Measurements from ENCODE around the gene TMED4.
"Not testable (repeated sequence)": the region's sequence is repeated elsewhere in the genome, so short reads cannot be mapped to it uniquely, and the experiment has no call there.

TMED4 gene

GRCh38 chr7:44607141-44608068, 25.4 kb upstream of the TMED4 start:
- DNase-seq, result peak; percentile 36

DNA sequence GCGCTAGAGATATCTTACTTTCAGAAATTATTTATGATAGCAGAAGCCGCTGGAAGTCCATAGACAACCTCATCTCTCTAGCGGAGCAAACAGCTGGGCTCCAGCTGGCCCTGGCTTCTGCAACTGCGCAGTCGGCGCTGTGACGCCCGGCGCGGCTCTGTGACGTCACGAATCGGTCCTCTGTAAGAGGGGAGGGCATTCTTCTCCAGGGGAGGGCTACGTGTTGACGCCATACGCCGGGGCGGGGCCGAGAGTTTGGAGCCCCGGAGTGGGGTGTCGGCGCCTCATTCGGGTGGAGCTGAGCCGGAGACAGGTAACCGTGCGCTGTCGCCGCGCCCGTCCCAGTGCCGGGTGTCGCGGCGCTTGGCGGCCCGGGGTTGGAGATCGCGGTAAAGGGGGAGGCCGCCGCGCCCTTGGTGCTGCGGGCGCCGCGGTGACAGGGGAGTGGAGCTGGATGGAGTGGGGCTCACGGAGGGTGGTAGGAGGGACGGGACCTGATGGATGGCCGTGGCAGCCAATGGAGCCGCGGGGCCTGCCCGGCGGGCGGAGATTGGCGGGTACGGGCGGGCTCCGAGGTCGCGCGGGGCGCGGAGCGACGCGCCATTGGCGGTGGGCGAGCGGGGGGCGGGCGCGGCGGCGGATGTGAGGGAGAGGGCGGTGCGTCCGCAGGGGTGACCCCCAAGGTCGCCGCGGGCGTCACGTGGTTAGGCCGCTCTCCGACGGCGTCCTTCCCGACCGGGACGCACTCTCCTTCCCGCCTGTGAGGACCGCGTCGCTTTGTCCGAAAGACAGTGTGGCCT, 24.5 kb upstream of the TMED4 start, which contains the start of gene OGDH:
OGDH (plus strand) TSS at position 287 of the 800 bp plus-strand sequence. CDS start 17,717 bp downstream, outside the sequence.
- peak; percentile 99 for DNase-seq

GRCh38 chr7:44604941-44605340, 22.9 kb upstream of the TMED4 start:
- no peak for DNase-seq

GRCh38 chr7:44603193-44603592, 21.2 kb upstream of the TMED4 start:
- no peak for DNase-seq

- no peak for DNase-seq
These were observed 20.5 kb upstream of the TMED4 start for GRCh38 chr7:44602576-44602910.

- no peak for DNase-seq
These were observed 17.2 kb upstream of the TMED4 start for GRCh38 chr7:44599222-44599621.

DNA sequence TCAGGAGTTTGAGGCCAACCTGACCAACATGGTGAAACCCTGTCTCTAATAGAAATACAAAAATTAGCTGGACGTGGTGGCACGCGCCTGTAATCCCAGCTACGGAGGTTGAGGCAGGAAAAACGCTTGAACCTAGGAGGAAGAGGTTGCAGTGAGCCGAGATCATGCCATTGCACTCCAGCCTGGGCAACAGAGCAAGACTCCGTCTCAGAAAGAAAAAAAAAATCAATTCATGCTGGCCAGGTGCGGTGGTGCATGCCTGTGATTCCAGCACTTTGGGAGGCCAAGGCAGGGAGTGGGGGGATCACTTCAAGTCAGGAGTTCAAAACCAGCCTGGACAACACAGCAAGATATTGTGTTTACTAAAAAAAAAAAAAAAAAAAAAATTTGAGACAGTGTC, 15.2 kb upstream of the TMED4 start:
- DNase-seq, result not testable (repeated sequence)

GRCh38 chr7:44595934-44596635, 14.1 kb upstream of the TMED4 start:
- DNase-seq, result no peak

GRCh38 chr7:44590910-44591309, 8.9 kb upstream of the TMED4 start:
- DNase-seq, result no peak

DNA sequence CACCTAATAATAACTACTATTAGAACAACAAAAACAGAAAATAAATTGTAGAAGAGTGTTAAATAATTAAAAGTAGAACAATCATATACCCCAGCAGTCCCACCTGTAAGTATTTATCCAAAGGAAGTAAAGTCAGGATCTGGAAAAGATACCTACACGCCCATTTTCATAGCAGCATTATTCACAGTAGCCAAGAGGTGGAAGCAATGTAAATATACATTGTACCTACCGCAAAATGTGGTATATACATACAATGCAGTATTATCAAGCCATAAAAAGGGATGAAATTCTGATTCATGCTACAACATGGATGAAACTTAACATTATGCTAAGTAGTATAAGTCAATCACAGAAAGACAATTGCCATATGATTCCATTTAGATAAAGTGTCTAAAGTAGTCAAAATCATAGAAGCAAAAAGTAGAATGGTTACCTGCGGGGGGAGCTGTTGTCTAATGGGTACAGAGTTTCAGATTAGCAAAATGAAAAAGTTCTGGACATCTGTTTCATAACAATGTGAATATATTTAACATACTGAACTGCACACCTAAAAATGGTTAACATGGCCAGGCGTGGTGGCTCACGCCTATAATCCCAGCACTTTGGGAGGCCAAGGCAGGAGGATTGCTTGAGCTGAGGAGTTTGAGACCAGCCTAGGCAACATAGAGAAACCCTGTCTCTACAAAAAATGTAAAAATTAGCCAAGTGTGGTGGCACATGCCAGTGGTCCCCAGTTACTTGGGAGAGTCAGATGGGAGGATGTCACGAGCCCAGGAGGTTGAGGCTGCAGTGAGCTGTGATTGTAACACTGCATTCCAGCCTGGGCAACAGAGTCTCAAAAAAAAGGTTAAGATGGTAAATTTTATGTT, 6.0 kb upstream of the TMED4 start:
- peak; percentile 36 for DNase-seq

GRCh38 chr7:44583146-44583865, 1.3 kb upstream of the TMED4 start:
- DNase-seq, result no peak

- DNase-seq, result peak; percentile 47
These were observed 819 bp downstream of the TMED4 start for GRCh38 chr7:44580945-44581878.

- no peak for DNase-seq
These were observed 5.8 kb downstream of the TMED4 start for GRCh38 chr7:44576228-44576627.

- no peak for DNase-seq
These were observed 7.0 kb downstream of the TMED4 start for GRCh38 chr7:44575054-44575453.

DNA sequence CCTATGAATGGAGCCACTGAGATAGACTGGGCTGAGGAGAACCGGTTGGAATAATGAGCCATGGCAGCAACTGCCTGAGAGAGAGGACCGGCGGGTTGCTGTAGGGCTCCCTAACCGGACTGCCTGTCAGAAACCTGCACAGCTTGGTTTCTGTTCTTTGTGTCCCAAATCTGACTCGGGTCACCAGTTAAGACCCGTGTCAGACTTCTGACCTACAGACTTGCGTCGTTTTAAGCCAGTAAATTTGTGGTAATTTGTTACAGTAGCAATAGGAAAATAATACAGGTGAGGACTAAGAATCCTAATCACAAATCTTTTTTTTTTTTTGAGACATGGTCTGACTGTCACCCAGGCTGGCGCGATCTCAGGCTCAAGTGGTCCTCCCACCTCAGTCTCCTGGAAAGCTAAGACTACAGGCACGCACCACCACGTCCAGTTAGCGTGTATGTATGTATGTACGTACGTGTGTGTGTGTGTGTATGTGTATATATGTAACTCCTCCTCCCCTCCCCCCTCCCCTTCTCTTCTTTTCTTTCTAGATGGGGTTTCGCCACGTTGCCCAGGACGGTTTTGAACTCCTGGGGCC, 7.7 kb downstream of the TMED4 start:
- no peak for DNase-seq

DNA sequence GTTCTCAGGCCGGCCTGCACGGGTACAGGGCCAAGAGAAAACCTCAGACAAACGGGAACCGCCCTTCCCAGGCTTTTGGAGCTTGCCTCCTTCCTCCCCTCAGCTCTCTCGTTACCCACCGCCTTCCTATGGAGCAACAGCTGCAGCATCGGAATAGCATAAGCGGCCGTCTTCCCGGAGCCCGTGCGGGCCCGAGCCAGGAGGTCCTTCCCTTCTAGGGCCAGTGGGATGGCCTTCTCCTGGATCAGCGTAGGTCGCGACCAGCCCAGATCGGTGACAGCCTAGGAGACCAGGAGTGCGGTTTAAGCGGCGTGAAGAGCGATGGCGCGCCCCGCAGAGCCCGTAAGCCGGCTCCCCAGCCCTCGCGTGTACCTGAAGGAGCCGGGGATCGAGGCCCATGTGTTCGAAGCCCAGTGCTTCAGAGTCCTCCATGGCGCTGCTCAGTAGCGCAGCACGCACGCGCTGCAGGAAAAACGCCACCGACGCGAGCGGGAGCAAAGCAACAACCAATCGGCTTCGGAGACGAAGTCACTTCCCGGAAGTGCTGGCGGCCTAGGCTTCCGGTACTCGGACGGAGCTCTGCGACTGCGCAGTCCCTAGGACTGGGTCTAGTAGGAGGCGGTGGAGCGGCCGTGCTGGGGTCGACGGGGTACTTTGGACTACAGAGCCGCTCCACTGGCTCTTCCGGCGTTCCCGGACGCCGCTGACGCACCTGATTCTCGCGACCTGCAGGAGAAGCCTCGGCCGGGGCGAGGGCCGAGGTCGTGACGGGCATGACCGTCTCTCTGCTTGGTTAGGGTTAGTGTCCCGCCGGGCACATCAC, 8.4 kb downstream of the TMED4 start, which contains the start of gene DDX56:
DDX56 (minus strand) TSS at position 445 of the 823 bp plus-strand sequence; CDS start at position 432, 13 bp downstream.
- DNase-seq, result peak; percentile 94

- DNase-seq, result no peak
These were observed 9.3 kb downstream of the TMED4 start for GRCh38 chr7:44572771-44573170.

DNA sequence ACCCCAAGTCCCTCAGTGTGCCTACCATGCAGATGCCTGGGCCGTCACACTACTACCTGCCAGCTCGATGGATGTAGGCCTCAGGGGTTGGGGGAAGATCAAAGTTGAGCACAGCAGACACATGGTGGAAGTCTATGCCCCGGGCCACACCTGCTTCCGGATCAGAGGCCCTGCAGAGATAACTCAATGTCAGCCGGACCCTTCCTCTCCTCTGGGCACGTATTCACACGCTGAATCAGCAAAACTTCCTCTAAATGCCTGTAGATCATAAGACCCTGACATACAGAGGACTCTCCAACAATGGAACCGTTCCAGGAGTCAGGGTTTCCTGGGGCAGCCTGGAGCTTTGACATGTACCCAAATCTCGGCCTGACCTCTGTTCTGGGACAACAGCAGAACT, 12.1 kb downstream of the TMED4 start:
- DNase-seq, result no peak

Data from NCI-H146 (cell line).